Fibroblast of skin of back (primary cell): Measurements from ENCODE around the gene CDH16.
"Not testable (repeated sequence)": the region's sequence is repeated elsewhere in the genome, so short reads cannot be mapped to it uniquely, and the experiment has no call there.

ENCODE experiments used
- DNase-seq: peaks from one replicate; pipeline ENCODE4 v3.0.0-alpha.2; 2013

Gene CDH16

GRCh38 chr16:66908762-66909559 is 9.7 kb downstream of the CDH16 start:
- no peak for DNase-seq

- DNase-seq, result no peak
These were observed 10.6 kb downstream of the CDH16 start for GRCh38 chr16:66908116-66908515.

- no peak for DNase-seq
These were observed 11.5 kb downstream of the CDH16 start for GRCh38 chr16:66906916-66907836.

GRCh38 chr16:66905633-66906539 is 12.8 kb downstream of the CDH16 start:
- no peak for DNase-seq

- DNase-seq, result peak; percentile 32
These were observed 13.6 kb downstream of the CDH16 start for GRCh38 chr16:66904846-66905632.

GRCh38 chr16:66904428-66904845 is 14.2 kb downstream of the CDH16 start:
- DNase-seq, result no peak

GRCh38 chr16:66903544-66904427 is 14.9 kb downstream of the CDH16 start:
- DNase-seq, result no peak

- no peak for DNase-seq
These were observed 15.8 kb downstream of the CDH16 start for GRCh38 chr16:66902648-66903543.

GRCh38 chr16:66901626-66902025 is 17.1 kb downstream of the CDH16 start:
- DNase-seq, result no peak

GRCh38 chr16:66900721-66901441 is 17.8 kb downstream of the CDH16 start:
- DNase-seq, result no peak

GRCh38 chr16:66899945-66900710 is 18.6 kb downstream of the CDH16 start:
- DNase-seq, result peak; percentile 66

GRCh38 chr16:66899310-66899944 is 19.3 kb downstream of the CDH16 start:
- DNase-seq, result no peak

- no peak for DNase-seq
These were observed 19.8 kb downstream of the CDH16 start for GRCh38 chr16:66898933-66899309.

GRCh38 chr16:66898207-66898606 is 20.5 kb downstream of the CDH16 start:
- DNase-seq, result peak; percentile 45

- not testable (repeated sequence) for DNase-seq
These were observed 22.0 kb downstream of the CDH16 start for GRCh38 chr16:66896682-66897081.

GRCh38 chr16:66895999-66896398 is 22.7 kb downstream of the CDH16 start:
- DNase-seq, result no peak

- no peak for DNase-seq
These were observed 23.1 kb downstream of the CDH16 start for GRCh38 chr16:66895689-66895979.
